WERI-Rb-1 (cell line): ENCODE data around the gene CPAMD8.

Experiments used
- DNase-seq: peaks from one replicate; pipeline ENCODE4 v3.0.0-alpha.2; 2020
- H3K27ac ChIP-seq: fragments of 250-450 bp; sonication (Bioruptor Pico); 2 replicates; pipeline ENCODE4 v1.5.1; 2020; ENCODE audit warnings: mild to moderate bottlenecking, moderate library complexity
- H3K27me3 ChIP-seq: fragments of 250-450 bp; sonication (Bioruptor Pico); 2 replicates; pipeline ENCODE4 v1.5.1; 2021; ENCODE audit warnings: mild to moderate bottlenecking, low read depth, moderate library complexity; ENCODE audit not compliant: insufficient read depth, severe bottlenecking
- H3K36me3 ChIP-seq: fragments of 250-450 bp; sonication (Bioruptor Pico); 2 replicates; pipeline ENCODE4 v1.5.1; 2020; ENCODE audit warnings: mild to moderate bottlenecking, moderate library complexity
- H3K4me3 ChIP-seq: 2 replicates; pipeline ENCODE4 v1.5.1; 2011; ENCODE audit warnings: low read depth, mild to moderate bottlenecking, control low read depth, low read length
- H3K9me3 ChIP-seq: fragments of 250-450 bp; sonication (Bioruptor Pico); 2 replicates; pipeline ENCODE4 v1.5.1; 2021; ENCODE audit warnings: mild to moderate bottlenecking, moderate library complexity; ENCODE audit not compliant: severe bottlenecking
- CTCF ChIP-seq: IDR thresholded peaks from 2 replicates; pipeline ENCODE4 v1.5.1; 2011; ENCODE audit warnings: low read depth, mild to moderate bottlenecking, control low read depth, inconsistent platforms, low read length

Gene CPAMD8

GRCh38 chr19:17011485-17011884 lies 15.1 kb downstream of the CPAMD8 start:
- H3K4me3 ChIP-seq = no peak overlapping the region
- no peak for TF ChIP-seq CTCF
- no peaks in the 10 kb centered on the region for H3K36me3 ChIP-seq
- DNase-seq = no peak
- peaks cover 2% of the 10 kb centered on the region for H3K9me3 ChIP-seq
- no peaks in the 10 kb centered on the region for H3K27me3 ChIP-seq
- no peak overlapping the region for H3K27ac ChIP-seq

- Histone ChIP-seq H3K4me3 (no peak overlapping the region), H3K27me3 (no peaks in the 10 kb centered on the region), H3K36me3 (no peaks in the 10 kb centered on the region), H3K9me3 (peaks cover 2% of the 10 kb centered on the region), H3K27ac (no peak overlapping the region)
- TF ChIP-seq CTCF = no peak
- DNase-seq = no peak
Measured at GRCh38 chr19:17006579-17006978, 20.0 kb downstream of the CPAMD8 start.

GRCh38 chr19:17005000-17005399 lies 21.6 kb downstream of the CPAMD8 start:
- DNase-seq = no peak
- Histone ChIP-seq H3K4me3 (no peak overlapping the region), H3K36me3 (no peaks in the 10 kb centered on the region), H3K27me3 (no peaks in the 10 kb centered on the region), H3K9me3 (peaks cover 2% of the 10 kb centered on the region), H3K27ac (no peak overlapping the region)
- peak; percentile 40 for TF ChIP-seq CTCF

GRCh38 chr19:17004386-17004785 lies 22.2 kb downstream of the CPAMD8 start:
- no peak for TF ChIP-seq CTCF
- Histone ChIP-seq H3K36me3 (no peaks in the 10 kb centered on the region), H3K27me3 (no peaks in the 10 kb centered on the region)

GRCh38 chr19:17002455-17002854 lies 24.2 kb downstream of the CPAMD8 start:
- Histone ChIP-seq H3K36me3 (no peaks in the 10 kb centered on the region), H3K4me3 (no peak overlapping the region), H3K27me3 (no peaks in the 10 kb centered on the region), H3K27ac (no peak overlapping the region), H3K9me3 (peaks cover 4% of the 10 kb centered on the region)
- TF ChIP-seq CTCF = no peak
- DNase-seq = no peak

More at GRCh38 chr19:17004386-17004785, 22.2 kb downstream of the CPAMD8 start:
- no peak overlapping the region for H3K4me3 ChIP-seq
- H3K9me3 ChIP-seq = peaks cover 2% of the 10 kb centered on the region
- no peak overlapping the region for H3K27ac ChIP-seq
- DNase-seq = no peak

GRCh38 chr19:17001603-17002183 lies 24.9 kb downstream of the CPAMD8 start:
- Histone ChIP-seq H3K27ac (no peak overlapping the region), H3K4me3 (no peak overlapping the region), H3K27me3 (no peaks in the 10 kb centered on the region), H3K36me3 (no peaks in the 10 kb centered on the region), H3K9me3 (peaks cover 4% of the 10 kb centered on the region)
- DNase-seq = no peak
- TF ChIP-seq CTCF = no peak
